ENCODE measurements around the gene EDARADD.
"Not testable (repeated sequence)": the region's sequence is repeated elsewhere in the genome, so short reads cannot be mapped to it uniquely, and the experiment has no call there.

EDARADD gene

DNA sequence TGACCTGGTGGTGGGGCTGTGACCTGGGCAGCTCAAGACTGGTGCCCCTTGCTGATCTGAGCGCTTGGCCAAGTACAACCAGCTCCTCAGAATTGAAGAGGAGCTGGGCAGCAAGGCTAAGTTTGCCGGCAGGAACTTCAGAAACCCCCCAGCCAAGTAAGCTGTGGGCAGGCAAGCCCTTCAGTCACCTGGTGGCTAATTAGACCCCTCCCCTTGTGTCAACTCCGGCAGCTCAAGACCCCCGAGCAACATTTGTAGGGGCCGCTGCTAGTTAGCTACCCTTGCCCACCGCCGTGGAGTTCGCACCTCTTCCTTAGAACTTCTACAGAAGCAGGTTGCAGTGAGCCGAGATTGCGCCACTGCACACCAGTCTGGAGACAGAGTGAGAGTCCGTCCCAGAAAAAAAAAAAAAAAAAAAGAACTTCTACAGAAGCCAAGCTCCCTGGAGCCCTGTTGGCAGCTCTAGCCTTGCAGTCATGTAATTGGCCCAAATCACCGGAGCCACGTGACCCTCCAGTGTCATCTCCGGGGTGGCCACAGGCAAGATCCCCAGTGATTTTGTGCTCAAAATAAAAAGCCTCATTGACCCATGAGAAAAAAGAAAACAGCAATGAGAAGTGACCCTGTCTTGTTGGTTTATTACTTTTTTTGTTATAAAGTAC, 90.4 kb downstream of the EDARADD start:
- H3K27ac Mint-ChIP-seq, result no peak overlapping the region
- H3K9me3 Mint-ChIP-seq, result no peaks in the 10 kb centered on the region
- no peaks in the 10 kb centered on the region for H3K36me3 Mint-ChIP-seq
- H3K4me1 Mint-ChIP-seq, result no peaks in the 10 kb centered on the region
- no peaks in the 10 kb centered on the region for H3K27me3 Mint-ChIP-seq
- no peak overlapping the region for H3K4me3 Mint-ChIP-seq

GRCh38 chr1:236486356-236487002, 92.4 kb downstream of the EDARADD start:
- Mint-ChIP-seq H3K36me3 (no peaks in the 10 kb centered on the region), H3K9me3 (no peaks in the 10 kb centered on the region), H3K4me1 (no peaks in the 10 kb centered on the region), H3K27me3 (peaks cover 5% of the 10 kb centered on the region), H3K4me3 (no peak overlapping the region), H3K27ac (no peak overlapping the region)

DNA sequence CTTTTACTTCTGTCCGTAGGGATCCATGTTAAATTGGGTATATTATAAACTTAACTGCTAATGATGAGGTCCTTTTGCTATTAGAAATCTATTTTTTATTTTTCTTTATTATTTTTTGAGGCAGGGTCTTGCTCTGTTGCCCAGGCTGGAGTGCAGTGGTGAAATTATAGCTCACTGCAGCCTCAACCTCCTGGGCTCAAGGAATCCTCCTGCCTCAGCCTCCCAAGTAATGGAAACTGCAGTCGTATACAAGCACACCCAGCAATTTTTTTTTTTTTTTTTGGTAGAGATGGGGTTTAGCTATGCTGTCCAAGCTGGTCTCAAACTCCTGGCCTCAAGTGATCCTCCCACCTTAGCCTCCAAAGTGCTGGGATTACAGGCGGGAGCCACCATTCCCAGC, 95.1 kb downstream of the EDARADD start:
- H3K9me3 Mint-ChIP-seq, H3K36me3 Mint-ChIP-seq, H3K27me3 Mint-ChIP-seq, H3K4me1 Mint-ChIP-seq, H3K4me3 Mint-ChIP-seq, H3K27ac Mint-ChIP-seq: not testable (repeated sequence)

DNA sequence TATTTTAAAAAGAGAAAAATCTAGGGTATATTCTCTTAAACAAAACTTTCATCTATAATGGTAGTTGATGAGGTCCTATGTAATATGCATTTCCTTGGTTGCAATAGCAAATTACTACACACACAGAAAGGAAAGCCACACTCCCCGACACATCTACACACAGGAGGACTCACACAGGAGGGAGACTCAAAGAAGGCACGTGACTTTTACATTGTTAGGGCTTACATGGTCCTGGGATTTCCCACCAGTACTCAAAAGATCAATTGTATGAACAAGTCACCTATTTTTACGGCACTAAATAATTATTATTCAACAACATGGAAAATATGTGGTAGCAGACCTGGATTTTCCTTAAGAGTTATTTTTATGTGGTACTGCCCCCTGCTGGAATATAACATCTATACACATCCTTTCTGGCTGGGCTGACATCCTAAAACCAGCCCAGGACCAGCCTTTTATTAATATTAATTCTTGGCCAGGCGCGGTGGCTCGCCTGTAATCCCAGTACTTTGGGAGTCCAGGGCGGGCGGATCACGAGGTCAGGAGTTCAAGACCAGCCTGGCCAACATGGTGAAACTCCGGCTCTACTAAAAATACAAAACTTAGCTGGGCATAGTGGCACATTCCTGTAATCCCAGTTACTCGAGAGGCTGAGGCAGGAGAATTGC, 95.8 kb downstream of the EDARADD start:
- no peaks in the 10 kb centered on the region for H3K36me3 Mint-ChIP-seq
- H3K27ac Mint-ChIP-seq, result peak overlapping the region; percentile 0

DNA sequence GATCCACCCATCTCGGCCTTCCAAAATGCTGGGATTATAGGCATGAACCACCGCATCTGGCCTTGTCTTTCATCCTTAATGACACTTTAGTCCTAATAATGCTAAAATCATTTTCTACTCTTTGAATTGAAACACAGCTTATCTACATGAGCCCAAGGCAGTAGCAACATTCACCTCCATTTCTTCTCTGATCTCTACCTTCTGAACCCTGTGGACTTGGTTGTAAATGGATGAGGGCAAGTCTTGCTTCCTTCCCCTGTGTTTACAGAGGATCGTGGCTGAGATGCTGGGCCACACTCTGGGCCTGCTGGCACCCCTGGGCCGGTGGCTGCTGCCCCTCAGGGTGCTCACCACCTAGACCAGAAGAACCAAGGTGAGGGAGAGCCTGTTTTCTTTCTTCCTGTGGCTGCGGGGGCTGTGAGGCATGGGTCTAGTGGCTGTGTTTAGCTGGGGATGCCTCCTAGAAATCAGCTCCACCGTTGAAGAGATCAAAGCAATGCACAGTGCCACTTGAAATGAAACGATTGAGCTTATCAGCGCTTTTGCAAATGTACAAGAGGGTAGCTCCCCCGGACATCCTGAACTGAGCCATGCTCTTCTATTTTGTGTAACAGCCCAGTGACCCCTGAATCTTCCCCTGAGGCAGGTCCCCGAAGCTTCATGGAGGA, 97.5 kb downstream of the EDARADD start:
- Mint-ChIP-seq H3K4me3 (no peak overlapping the region), H3K27ac (no peak overlapping the region), H3K4me1 (no peaks in the 10 kb centered on the region), H3K9me3 (no peaks in the 10 kb centered on the region), H3K27me3 (peaks cover 10% of the 10 kb centered on the region), H3K36me3 (no peaks in the 10 kb centered on the region)

More for the DNA sequence above, 95.8 kb downstream of the EDARADD start:
- peaks cover 8% of the 10 kb centered on the region for H3K27me3 Mint-ChIP-seq
- H3K4me1 Mint-ChIP-seq, result no peaks in the 10 kb centered on the region
- no peak overlapping the region for H3K4me3 Mint-ChIP-seq
- H3K9me3 Mint-ChIP-seq, result no peaks in the 10 kb centered on the region

DNA sequence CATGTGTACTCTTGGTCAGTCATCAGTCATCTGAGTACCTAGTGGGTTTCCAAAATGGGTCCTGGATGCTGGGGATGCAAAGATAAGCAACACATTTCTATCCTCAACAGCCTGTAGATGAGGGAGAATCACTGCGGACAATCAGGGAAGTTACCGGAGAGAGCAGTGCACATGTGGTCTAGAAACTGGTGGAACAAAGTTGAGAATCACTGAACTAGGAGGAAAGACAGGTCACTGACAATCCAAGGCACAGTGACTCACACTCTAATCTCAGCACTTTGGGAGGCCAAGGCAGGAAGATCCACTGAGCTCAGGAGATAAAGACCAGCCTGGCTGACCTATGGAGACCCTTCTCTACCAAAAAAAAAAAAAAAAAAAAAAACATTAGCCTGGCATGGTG, 98.3 kb downstream of the EDARADD start:
- Mint-ChIP-seq H3K27me3 (peaks cover 10% of the 10 kb centered on the region), H3K27ac (no peak overlapping the region), H3K9me3 (no peaks in the 10 kb centered on the region), H3K4me1 (no peaks in the 10 kb centered on the region), H3K4me3 (no peak overlapping the region), H3K36me3 (no peaks in the 10 kb centered on the region)

- no peaks in the 10 kb centered on the region for H3K9me3 Mint-ChIP-seq
- no peak overlapping the region for H3K4me3 Mint-ChIP-seq
- H3K27me3 Mint-ChIP-seq, result peaks cover 13% of the 10 kb centered on the region
- no peaks in the 10 kb centered on the region for H3K36me3 Mint-ChIP-seq
- no peaks in the 10 kb centered on the region for H3K4me1 Mint-ChIP-seq
- no peak overlapping the region for H3K27ac Mint-ChIP-seq
These were observed 100.0 kb downstream of the EDARADD start for GRCh38 chr1:236494082-236494481.

DNA sequence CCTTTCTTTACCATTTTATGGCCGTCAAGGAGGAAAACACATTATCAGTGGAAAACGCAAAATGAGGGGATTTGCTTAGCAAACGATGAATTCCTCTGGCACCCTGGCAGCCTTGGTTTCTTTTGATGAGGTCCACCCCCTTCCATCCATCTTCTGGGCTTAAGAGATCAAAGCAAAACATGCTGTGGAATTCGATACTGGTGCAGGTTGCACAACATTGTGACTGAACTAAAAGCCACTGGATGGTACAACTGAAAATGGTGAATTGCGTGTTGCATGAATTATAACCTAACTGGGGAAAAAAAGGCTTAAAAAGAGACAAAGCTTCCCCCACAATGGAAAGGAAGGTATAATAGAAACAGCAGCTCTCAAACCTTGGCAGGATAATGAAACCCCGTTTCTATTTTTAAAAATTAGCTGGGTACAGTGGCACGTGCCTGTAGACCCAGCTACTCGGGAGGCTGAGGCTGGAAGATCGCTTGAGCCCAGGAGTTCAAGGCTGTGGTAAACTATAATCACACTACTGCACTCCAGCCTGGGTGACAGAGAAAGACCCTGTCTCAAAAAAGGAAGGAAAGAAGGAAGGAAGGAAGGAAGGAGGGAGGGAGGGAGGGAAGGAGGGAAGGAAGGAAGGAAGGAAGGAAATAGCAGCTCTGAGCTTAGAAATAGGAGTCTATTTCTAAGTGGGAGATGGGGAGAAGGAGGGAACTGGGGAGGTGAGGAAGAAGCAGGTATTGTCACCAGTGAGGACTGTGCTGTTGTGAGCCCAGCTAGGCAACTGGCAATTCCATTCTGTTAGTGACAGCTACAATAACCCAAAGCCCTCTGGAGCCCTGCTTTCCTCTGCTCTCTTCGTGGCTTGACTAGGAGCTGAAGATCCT, 100.7 kb downstream of the EDARADD start:
- Mint-ChIP-seq H3K27ac (no peak overlapping the region), H3K9me3 (no peaks in the 10 kb centered on the region), H3K36me3 (no peaks in the 10 kb centered on the region), H3K27me3 (peaks cover 10% of the 10 kb centered on the region), H3K4me3 (no peak overlapping the region), H3K4me1 (no peaks in the 10 kb centered on the region)

- Mint-ChIP-seq H3K4me1 (no peaks in the 10 kb centered on the region), H3K4me3 (no peak overlapping the region), H3K27me3 (peaks cover 10% of the 10 kb centered on the region), H3K9me3 (no peaks in the 10 kb centered on the region), H3K36me3 (no peaks in the 10 kb centered on the region), H3K27ac (no peak overlapping the region)
These were observed 101.5 kb downstream of the EDARADD start for GRCh38 chr1:236495467-236496112.

- Mint-ChIP-seq H3K27me3 (peaks cover 6% of the 10 kb centered on the region), H3K36me3 (no peaks in the 10 kb centered on the region), H3K4me3 (no peak overlapping the region), H3K4me1 (peaks cover 7% of the 10 kb centered on the region), H3K27ac (no peak overlapping the region), H3K9me3 (no peaks in the 10 kb centered on the region)
These were observed 103.8 kb downstream of the EDARADD start for GRCh38 chr1:236497908-236498307.

GRCh38 chr1:236501093-236501492, 107.0 kb downstream of the EDARADD start:
- H3K9me3 Mint-ChIP-seq, result no peaks in the 10 kb centered on the region
- H3K4me3 Mint-ChIP-seq, result no peak overlapping the region
- H3K27ac Mint-ChIP-seq, result no peak overlapping the region
- H3K4me1 Mint-ChIP-seq, result peaks cover 11% of the 10 kb centered on the region
- H3K27me3 Mint-ChIP-seq, result peaks cover 4% of the 10 kb centered on the region
- H3K36me3 Mint-ChIP-seq, result no peaks in the 10 kb centered on the region

GRCh38 chr1:236502579-236502971, 108.5 kb downstream of the EDARADD start:
- peaks cover 11% of the 10 kb centered on the region for H3K4me1 Mint-ChIP-seq
- no peaks in the 10 kb centered on the region for H3K36me3 Mint-ChIP-seq
- peaks cover 3% of the 10 kb centered on the region for H3K27me3 Mint-ChIP-seq
- no peak overlapping the region for H3K27ac Mint-ChIP-seq
- no peaks in the 10 kb centered on the region for H3K9me3 Mint-ChIP-seq
- H3K4me3 Mint-ChIP-seq, result peak overlapping the region; percentile 73

DNA sequence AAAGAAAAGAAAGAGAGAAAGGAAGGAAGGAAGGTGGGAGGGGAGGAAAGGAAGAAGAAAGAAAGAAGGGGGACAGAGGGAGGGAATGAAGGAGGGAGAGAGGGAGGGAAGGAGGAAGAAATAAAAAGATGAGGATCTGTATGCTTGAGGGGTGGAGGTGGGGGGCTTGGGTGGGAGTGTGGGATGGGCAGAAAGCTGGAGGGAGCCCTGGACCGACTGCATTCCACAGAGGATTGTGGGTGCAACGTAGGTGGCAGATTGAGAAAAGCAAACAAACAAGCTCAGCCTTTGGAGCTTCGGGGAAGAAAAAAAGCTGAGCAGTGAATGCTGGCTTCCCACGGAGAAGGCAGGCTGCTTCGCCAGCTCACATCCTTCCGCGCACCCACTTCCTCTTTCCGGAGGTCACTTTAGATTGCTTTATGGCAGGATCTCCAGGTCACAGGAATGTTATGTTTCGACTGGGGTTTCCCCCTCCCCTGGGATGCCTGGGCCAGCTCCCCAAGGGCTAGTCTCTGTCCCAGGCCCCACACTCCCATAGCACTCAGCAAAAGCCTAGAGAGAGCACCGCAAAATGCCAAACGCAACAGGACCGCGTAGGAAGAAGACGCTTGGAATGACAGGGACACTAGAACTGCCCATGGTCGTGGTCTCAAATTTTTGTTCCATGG, 109.0 kb downstream of the EDARADD start:
- Mint-ChIP-seq H3K36me3 (no peaks in the 10 kb centered on the region), H3K27ac (no peak overlapping the region), H3K4me3 (peak overlapping the region; percentile 73), H3K4me1 (peaks cover 11% of the 10 kb centered on the region), H3K27me3 (peaks cover 1% of the 10 kb centered on the region), H3K9me3 (no peaks in the 10 kb centered on the region)

GRCh38 chr1:236504338-236504737, 110.3 kb downstream of the EDARADD start:
- peaks cover 11% of the 10 kb centered on the region for H3K4me1 Mint-ChIP-seq
- not testable (repeated sequence) for H3K4me3 Mint-ChIP-seq, H3K27me3 Mint-ChIP-seq, H3K36me3 Mint-ChIP-seq, H3K27ac Mint-ChIP-seq, H3K9me3 Mint-ChIP-seq

All from activated naive CD4-positive, alpha-beta T cell treated with anti-CD3 and anti-CD28 coated beads, Interleukin-2, amount 50 U/mL, for 24 hours (primary cell).